HEK293T (cell line): ENCODE results near the gene DNAJC15.

Experiments
- CTBP1 ChIP-seq: fragments of 450-650 bp; IDR thresholded peaks from 2 replicates; pipeline ENCODE4 v1.6.1; 2016; ENCODE audit warnings: borderline replicate concordance
- SP1 ChIP-seq: fragments of 450-650 bp; IDR thresholded peaks from 2 replicates; pipeline ENCODE4 v1.6.1; 2017
- SUZ12 ChIP-seq: fragments of 450-650 bp; IDR thresholded peaks from 2 replicates; pipeline ENCODE4 v1.6.1; 2016; ENCODE audit warnings: mild to moderate bottlenecking

- TF ChIP-seq SP1 (no peak), CTBP1 (no peak), SUZ12 (no peak)
Measured at GRCh38 chr13:43115141-43115540, 91.8 kb downstream of the DNAJC15 start.
